Endothelial cell of umbilical vein (primary cell): ENCODE measurements around the gene MAP1LC3B. TPM values are rescaled to one million over a fixed set of nuclear protein-coding genes. Genes with fewer than 3 reads are reported as not detected.

Experiments used
- BruUV-seq: library from RNA; stranded (reverse); fragments of 400-500 nt; replicated peaks from 2 replicates; lab custom pipeline; 2021; lab: Mats Ljungman, UMichigan
- CTCF ChIA-PET: fragments of 300-600, 350-600 bp; sonication (Branson Sonifier 250); formaldehyde crosslinking; loops from one replicate; lab custom pipeline; 2021; ENCODE audit warnings: antibody characterized with exemption, inconsistent platforms; lab: Charles Lee
- POLR2A ChIA-PET: fragments of 300-600, 350-600 bp; sonication (Branson Sonifier 250); formaldehyde crosslinking; loops from one replicate; lab custom pipeline; 2021; ENCODE audit warnings: antibody characterized with exemption, inconsistent platforms; lab: Charles Lee
- DNase-seq: peaks from one replicate; pipeline ENCODE4 v3.0.0-alpha.2; 2011; ENCODE audit warnings: low read depth, low spot score
- FAIRE-seq: peaks from 2 replicates; lab custom pipeline; 2011; peaks lifted over from hg19 to GRCh38; lab: Jason Lieb, UNC
- H2AFZ ChIP-seq: 2 replicates; pipeline ENCODE4 v1.6.0; 2012; ENCODE audit warnings: low read depth, low read length, control low read depth, inconsistent platforms
- H3K27ac ChIP-seq: 2 replicates; pipeline ENCODE4 v1.5.1; 2011; ENCODE audit warnings: low read depth, mild to moderate bottlenecking, control low read depth, low read length, moderate library complexity; ENCODE audit not compliant: insufficient read depth
- H3K27me3 ChIP-seq, 2 experiments: 2 replicates each; pipeline versions ENCODE4 v1.6.0 to v1.6.1; 2011; ENCODE audit warnings: low read length in 2 of 2, mixed read lengths in 1 of 2; ENCODE audit not compliant: control insufficient read depth in 2 of 2, insufficient read depth in 2 of 2
- H3K36me3 ChIP-seq, 2 experiments: 2 replicates in 1 of 2; 3 replicates in 1 of 2; pipeline ENCODE4 v1.5.1; 2011; ENCODE audit warnings: low read length in 2 of 2, mild to moderate bottlenecking in 1 of 2, moderate library complexity in 1 of 2; ENCODE audit not compliant: control insufficient read depth in 2 of 2, insufficient read depth in 2 of 2; ENCODE audit errors: extremely low read depth in 1 of 2
- H3K4me1 ChIP-seq: 3 replicates; pipeline ENCODE4 v1.5.1; 2011; ENCODE audit warnings: mild to moderate bottlenecking, low read length; ENCODE audit not compliant: control insufficient read depth, insufficient read depth; ENCODE audit errors: extremely low read depth
- H3K4me2 ChIP-seq: 2 replicates; pipeline ENCODE4 v1.6.1; 2011; ENCODE audit warnings: low read length, control low read depth, mixed read lengths; ENCODE audit not compliant: insufficient read depth
- H3K4me3 ChIP-seq, 3 experiments: fragments of 200-600 bp in 1 of 3; sonication (generic), shearing (Covaris generic) in 1 of 3; replicated peaks in 1 of 3; 2 replicates each; pipeline ENCODE4 v1.5.1; 2011 to 2016; ENCODE audit warnings: control low read depth in 3 of 3, low read length in 3 of 3, mild to moderate bottlenecking in 2 of 3, inconsistent platforms in 1 of 3, low read depth in 1 of 3, moderate library complexity in 1 of 3; ENCODE audit not compliant: insufficient read depth in 1 of 3
- H3K79me2 ChIP-seq: 2 replicates; pipeline ENCODE4 v1.6.0; 2012; ENCODE audit warnings: low read length, inconsistent platforms; ENCODE audit not compliant: control insufficient read depth, insufficient read depth
- H3K9ac ChIP-seq: replicated peaks from 2 replicates; pipeline ENCODE3; 2011; ENCODE audit warnings: low read length, control low read depth; ENCODE audit not compliant: insufficient read depth; ENCODE audit errors: extremely low read depth
- H3K9me1 ChIP-seq: replicated peaks from 3 replicates; pipeline ENCODE4 v1.6.0; 2011; ENCODE audit warnings: mild to moderate bottlenecking, low read length; ENCODE audit not compliant: control insufficient read depth, insufficient read depth; ENCODE audit errors: extremely low read depth
- H3K9me3 ChIP-seq: replicated peaks from 2 replicates; pipeline ENCODE4 v1.5.1; 2012; ENCODE audit warnings: low read length, inconsistent platforms; ENCODE audit not compliant: control insufficient read depth, insufficient read depth
- H4K20me1 ChIP-seq: replicated peaks from 2 replicates; pipeline ENCODE3; 2011; ENCODE audit warnings: mild to moderate bottlenecking, low read length; ENCODE audit not compliant: control insufficient read depth, insufficient read depth; ENCODE audit errors: extremely low read depth
- CTCF ChIP-seq, 2 donors: IDR thresholded peaks; 1 replicate in 1 of 2; 2 replicates in 1 of 2; pipeline ENCODE4 v1.5.1; 2011; ENCODE audit warnings: low read length in 2 of 2, mild to moderate bottlenecking in 2 of 2, moderate library complexity in 2 of 2, control low read depth in 1 of 2, inconsistent platforms in 1 of 2, low read depth in 1 of 2; ENCODE audit not compliant: insufficient read depth in 1 of 2; ENCODE audit errors: extremely low read depth in 1 of 2
- EZH2 ChIP-seq: IDR thresholded peaks from 2 replicates; pipeline ENCODE4 v1.6.1; 2012; ENCODE audit warnings: borderline replicate concordance, low read depth, mild to moderate bottlenecking, moderate library complexity, low read length, inconsistent platforms; ENCODE audit not compliant: severe bottlenecking
- FOS ChIP-seq: IDR thresholded peaks from 2 replicates; pipeline ENCODE4 v1.6.1; 2011; ENCODE audit warnings: mild to moderate bottlenecking, low read length, moderate library complexity, borderline replicate concordance; ENCODE audit not compliant: insufficient read depth
- GATA2 ChIP-seq: IDR thresholded peaks from 2 replicates; pipeline ENCODE4 v1.7.0; 2011; ENCODE audit warnings: low read depth, mild to moderate bottlenecking, moderate library complexity, mixed read lengths, low read length; ENCODE audit not compliant: insufficient read length, insufficient read depth
- JUN ChIP-seq: IDR thresholded peaks from 2 replicates; pipeline ENCODE4 v1.6.1; 2011; ENCODE audit warnings: borderline replicate concordance, low read depth; ENCODE audit not compliant: insufficient read length, insufficient read depth
- MYC ChIP-seq: IDR thresholded peaks from one replicate; pipeline ENCODE4 v1.6.1; 2011; ENCODE audit warnings: mild to moderate bottlenecking, low read depth, low read length
- POLR2A ChIP-seq: IDR thresholded peaks from 2 replicates; pipeline ENCODE4 v1.6.1; 2012; ENCODE audit warnings: low read depth, mild to moderate bottlenecking, control low read depth, low read length
- POLR2AphosphoS5 ChIP-seq: IDR thresholded peaks from 2 replicates; pipeline ENCODE4 v1.6.1; 2012; ENCODE audit warnings: low read depth, mild to moderate bottlenecking, control low read depth, low read length, moderate library complexity; ENCODE audit not compliant: insufficient read depth
- dilution Hi-C: fragments of 300-500 bp; cut with MboI; formaldehyde crosslinking; loops from one replicate; pipeline ENCODE4 v1.15.0; 2019; ENCODE audit warnings: low sequenced_read_pairs; ENCODE audit not compliant: extremely low pct_ligation_motif_present
- intact Hi-C: fragments of 100-400 bp; cut with micrococcal nuclease; formaldehyde crosslinking; loops from one replicate; pipeline ENCODE4 v1.10.0; 2022
- polyA plus RNA-seq, 4 experiments: library from polyadenylated mRNA; depleted of rRNA in 3 of 4; stranded (reverse) in 3 of 4; unstranded in 1 of 4; fragments of >200 nt; gene quantifications; 2 replicates each; pipeline versions ENCODE4 v1.2.1 to v1.2.3, GENCODE V29; 2011 to 2012; ENCODE audit warnings: missing spikeins in 1 of 4
- total RNA-seq: library from RNA; stranded (reverse); gene quantifications from 2 replicates; pipeline ENCODE4 v1.2.3, GENCODE V29; 2021
- TF ChIP-seq, protein P1 (sequence below): IDR thresholded peaks from 2 replicates; pipeline ENCODE4 v1.6.1; 2011; ENCODE audit not compliant: insufficient read depth, insufficient read length

MAP1LC3B gene
- total and polyA plus RNA-seq, 2 donors (not counting 3 experiments of a cell fraction or from before 2014, with no cell fraction given) = 40.7 to 99.9 TPM

- no peak for DNase-seq
- Histone ChIP-seq H3K27me3 (no peaks in the 10 kb centered on the region), H3K4me2 (no peak overlapping the region), H3K9ac (no peak overlapping the region), H3K36me3 (peaks cover 5 to 43% of the 10 kb centered on the region in 2 experiments), H3K27ac (no peak overlapping the region), H2AFZ (no peak overlapping the region), H3K79me2 (no peaks in the 10 kb centered on the region), H3K9me3 (no peaks in the 10 kb centered on the region), H3K4me1 (peaks cover 20% of the 10 kb centered on the region), H3K9me1 (no peaks in the 10 kb centered on the region), H3K4me3 (no peak overlapping the region), H4K20me1 (no peaks in the 10 kb centered on the region)
- TF ChIP-seq MYC = no peak
- TF ChIP-seq, protein P1, sequence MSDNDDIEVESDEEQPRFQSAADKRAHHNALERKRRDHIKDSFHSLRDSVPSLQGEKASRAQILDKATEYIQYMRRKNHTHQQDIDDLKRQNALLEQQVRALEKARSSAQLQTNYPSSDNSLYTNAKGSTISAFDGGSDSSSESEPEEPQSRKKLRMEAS = no peak
- TF ChIP-seq GATA2 = no peak
- no peak for TF ChIP-seq CTCF (IDR thresholded peaks at IDR 0.05; ENCODE audit: extremely low read depth in 1 of 2, insufficient read depth in 1 of 2, low read depth in 1 of 2, low read length in 2 of 2)
- TF ChIP-seq FOS = no peak
- no peak for TF ChIP-seq JUN
- no peak for TF ChIP-seq POLR2A
- no peak for TF ChIP-seq POLR2AphosphoS5
- no peak for TF ChIP-seq EZH2
- dilution Hi-C loops = no loop called here
- intact Hi-C loops = loop anchor here (5.0 to 10.0 kb wide), 2 partner anchors 83 to 356 kb away; partner anchors contain the start of genes KLHDC4 and ZCCHC14
- TSS peak; percentile 6 for BruUV-seq
- POLR2A ChIA-PET = no interaction called here
- FAIRE-seq = no peak
- CTCF ChIA-PET = no interaction called here
These were observed 17.0 kb downstream of the MAP1LC3B start for GRCh38 chr16:87409153-87409552.
